Left renal cortex interstitium (tissue), 4 donors: ENCODE results near the gene WFDC6. TPM values are rescaled to one million over a fixed set of nuclear protein-coding genes. Genes with fewer than 3 reads are reported as not detected.
"Not testable (repeated sequence)": the region's sequence is repeated elsewhere in the genome, so short reads cannot be mapped to it uniquely, and the experiment has no call there.

Experiments used
- DNase-seq, 4 donors: peaks; one replicate each; pipeline ENCODE4 v3.0.0-alpha.2; 2013; ENCODE audit warnings: low read depth in 4 of 4, low spot score in 2 of 4, missing footprints in 1 of 4
- polyA plus RNA-seq, 4 donors: library from polyadenylated mRNA; unstranded; fragments of 120-200 nt; gene quantifications; one replicate each; pipeline ENCODE4 v1.2.1, GENCODE V29; 2013; ENCODE audit not compliant: insufficient read length in 4 of 4

WFDC6 gene
- polyA plus RNA-seq: not detected

- no peak for DNase-seq
Measured at GRCh38 chr20:45539382-45539781, at the start of gene WFDC6. WFDC6 (minus strand) TSS chr20:45539482; CDS start chr20:45539407, 75 bp downstream.

- no peak for DNase-seq
Measured at GRCh38 chr20:45588800-45589199, 49.5 kb upstream of the WFDC6 start.

GRCh38 chr20:45585986-45586385 lies 46.7 kb upstream of the WFDC6 start:
- DNase-seq: not testable (repeated sequence)

- not testable (repeated sequence) for DNase-seq
Measured at GRCh38 chr20:45584294-45584693, 45.0 kb upstream of the WFDC6 start.

GRCh38 chr20:45583502-45583901 lies 44.2 kb upstream of the WFDC6 start:
- no peak for DNase-seq

GRCh38 chr20:45581702-45582101 lies 42.4 kb upstream of the WFDC6 start:
- no peak for DNase-seq

- no peak for DNase-seq
Measured at GRCh38 chr20:45579184-45579583, 39.9 kb upstream of the WFDC6 start, which contains the start of gene WFDC8. WFDC8 (minus strand) TSS chr20:45579284; CDS start chr20:45579247, 37 bp downstream.

- DNase-seq: no peak
Measured at GRCh38 chr20:45578231-45578630, 38.9 kb upstream of the WFDC6 start.

- peak in 1 of 4 donors; percentile 10 for DNase-seq
Measured at GRCh38 chr20:45576995-45577394, 37.7 kb upstream of the WFDC6 start.

GRCh38 chr20:45575931-45576330 lies 36.6 kb upstream of the WFDC6 start:
- DNase-seq: no peak

GRCh38 chr20:45569650-45570049 lies 30.4 kb upstream of the WFDC6 start:
- not testable (repeated sequence) for DNase-seq

- DNase-seq: no peak
Measured at GRCh38 chr20:45564760-45565276, 25.5 kb upstream of the WFDC6 start.

GRCh38 chr20:45555198-45555597 lies 15.9 kb upstream of the WFDC6 start:
- no peak for DNase-seq

GRCh38 chr20:45552456-45552855 lies 13.2 kb upstream of the WFDC6 start:
- DNase-seq: no peak

- DNase-seq: no peak
Measured at GRCh38 chr20:45550765-45551164, 11.5 kb upstream of the WFDC6 start.

- DNase-seq: no peak
Measured at GRCh38 chr20:45548410-45548809, 9.1 kb upstream of the WFDC6 start.

- DNase-seq: no peak
Measured at GRCh38 chr20:45547206-45547770, 8.0 kb upstream of the WFDC6 start, which contains the start of gene EPPIN. EPPIN (minus strand) TSS chr20:45547401; CDS start chr20:45547357, 44 bp downstream.

GRCh38 chr20:45545754-45546453 lies 6.6 kb upstream of the WFDC6 start:
- no peak for DNase-seq

GRCh38 chr20:45545351-45545750 lies 6.1 kb upstream of the WFDC6 start:
- no peak for DNase-seq

GRCh38 chr20:45538209-45538799 lies 978 bp downstream of the WFDC6 start:
- DNase-seq: no peak

- DNase-seq: no peak
Measured at GRCh38 chr20:45527294-45527693, 12.0 kb downstream of the WFDC6 start.
